CD4-positive, alpha-beta T cell treated with Interleukin-21 for 1 hour (primary cell): ENCODE results near the gene CRISPLD2.
"Not testable (repeated sequence)": the region's sequence is repeated elsewhere in the genome, so short reads cannot be mapped to it uniquely, and the experiment has no call there.

ENCODE experiments used
- DNase-seq: peaks from one replicate; pipeline ENCODE4 v3.0.0-alpha.2; 2020

The CRISPLD2 gene

DNA sequence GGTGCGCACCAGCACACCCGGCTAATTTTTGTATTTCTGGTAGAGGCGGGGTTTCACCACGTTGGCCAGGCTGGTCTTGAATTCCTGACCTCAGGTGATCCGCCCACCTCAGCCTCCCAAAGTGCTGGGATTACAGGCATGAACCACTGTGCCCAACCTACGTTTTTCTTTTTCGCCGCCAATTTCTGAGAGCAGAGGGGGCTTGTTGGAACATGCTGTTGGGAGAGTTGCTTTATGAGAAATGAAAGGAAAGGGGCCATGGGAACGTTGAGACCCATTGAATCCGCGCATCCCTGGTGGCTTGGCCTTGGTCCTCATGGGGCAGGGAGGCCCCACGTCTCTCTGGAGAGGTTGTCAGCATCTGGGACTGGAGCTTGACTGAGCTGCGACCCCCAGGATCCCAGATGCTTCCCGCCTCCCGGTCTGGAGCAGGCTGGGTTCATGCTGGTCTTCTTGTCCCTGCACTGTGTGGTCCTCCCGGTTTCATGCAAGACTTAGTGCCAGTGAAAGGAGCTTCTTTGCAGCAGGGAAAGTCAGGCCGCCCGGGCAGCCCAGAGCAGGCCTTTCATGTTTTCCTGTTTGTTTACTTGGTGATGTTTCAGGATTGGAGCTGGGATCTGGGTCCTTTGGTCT is 22.8 kb downstream of the CRISPLD2 start:
- no peak for DNase-seq

DNA sequence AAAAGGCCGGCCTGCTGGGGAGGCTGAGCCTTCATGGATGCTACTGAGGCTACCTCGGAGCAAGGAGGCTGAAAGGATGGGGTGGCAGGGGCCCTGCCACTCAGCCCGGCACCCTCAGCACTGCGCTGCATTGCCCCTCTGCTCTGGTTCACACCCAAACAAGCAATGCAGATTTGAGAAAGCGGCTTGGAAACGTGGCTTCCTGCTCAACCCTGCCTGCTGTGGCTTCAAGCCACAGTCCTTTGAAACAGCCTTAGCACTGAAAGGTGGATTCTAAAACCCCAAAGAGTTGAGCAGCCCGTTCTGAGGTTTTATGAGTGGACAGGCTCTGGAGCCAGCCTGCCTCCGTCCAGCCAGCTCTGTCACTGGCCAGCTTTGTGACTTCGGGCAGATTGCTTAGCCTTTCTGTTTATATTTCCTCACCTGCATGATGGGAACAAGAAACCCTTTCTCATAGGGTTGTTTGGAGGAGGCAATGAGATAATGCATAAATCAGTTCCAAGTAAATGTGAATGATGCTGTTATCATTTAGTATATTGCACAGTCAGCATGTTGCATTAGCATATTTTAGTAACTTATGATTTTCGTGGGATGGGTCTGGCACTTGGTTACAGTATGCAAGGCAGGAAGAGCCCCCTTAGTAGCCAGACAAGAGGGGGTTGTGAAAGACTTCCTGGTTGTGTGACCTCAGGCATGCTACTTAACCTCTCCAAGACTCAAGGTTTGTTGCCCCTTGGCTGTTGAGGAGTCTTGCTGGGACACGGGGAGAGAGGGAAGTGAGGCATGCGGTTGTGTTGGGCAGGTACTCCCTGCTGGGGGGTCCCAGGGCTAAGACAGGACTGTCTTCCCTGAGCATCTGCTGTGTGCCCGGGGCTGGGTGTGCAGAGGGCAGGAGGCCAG is 23.6 kb downstream of the CRISPLD2 start:
- DNase-seq: no peak

- DNase-seq: no peak
Measured at GRCh38 chr16:84844049-84844350, 24.2 kb downstream of the CRISPLD2 start.

DNA sequence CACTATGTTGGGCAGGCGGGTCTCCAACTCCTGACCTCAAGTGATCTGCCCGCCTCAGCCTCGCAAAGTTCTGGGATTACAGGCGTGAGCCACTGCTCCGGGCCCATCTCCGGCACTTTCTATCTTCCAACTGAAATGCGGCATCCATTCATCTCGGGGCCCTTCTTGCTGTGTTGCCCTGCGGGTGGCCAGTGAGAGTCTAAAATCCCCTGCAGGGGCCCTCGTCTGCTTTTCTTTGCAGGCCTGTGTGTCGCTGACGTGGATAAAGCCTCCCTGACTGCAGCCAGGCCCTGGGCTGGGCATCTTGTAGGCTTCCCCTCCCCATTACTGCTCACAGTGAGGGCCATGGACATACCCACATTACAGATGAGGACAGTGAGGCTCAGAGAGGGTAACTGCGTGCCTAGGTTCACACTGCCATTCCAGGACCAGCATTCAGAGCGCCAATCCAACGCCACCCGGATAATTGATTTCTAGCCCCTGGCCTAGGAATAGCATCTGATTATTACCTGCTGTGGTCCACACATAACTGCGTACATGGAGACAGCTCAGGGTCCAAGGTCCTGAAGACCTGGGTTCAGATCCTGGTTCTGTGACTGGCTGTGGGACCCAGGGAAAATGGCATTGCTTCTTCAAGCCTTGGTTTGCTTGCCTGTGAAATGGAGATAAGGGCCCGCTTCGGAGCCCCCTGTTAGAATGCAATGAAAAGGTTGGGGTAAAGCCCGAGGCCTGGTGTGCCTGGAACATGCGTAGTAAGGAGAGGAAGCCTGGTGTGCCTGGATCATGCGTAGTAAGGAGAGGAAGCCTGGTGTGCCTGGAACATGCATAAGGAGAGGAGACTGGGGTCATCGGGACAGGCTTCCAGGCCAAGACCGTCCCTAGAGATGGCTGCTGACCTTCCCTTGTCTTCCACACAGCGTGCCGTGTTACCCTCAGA is 25.0 kb downstream of the CRISPLD2 start:
- DNase-seq: no peak

- DNase-seq: no peak
Measured at GRCh38 chr16:84845496-84846002, 25.8 kb downstream of the CRISPLD2 start.

GRCh38 chr16:84847564-84848355 is 28.0 kb downstream of the CRISPLD2 start:
- no peak for DNase-seq

- no peak for DNase-seq
Measured at GRCh38 chr16:84848986-84849634, 29.3 kb downstream of the CRISPLD2 start.

GRCh38 chr16:84849751-84850150 is 30.0 kb downstream of the CRISPLD2 start:
- no peak for DNase-seq

DNA sequence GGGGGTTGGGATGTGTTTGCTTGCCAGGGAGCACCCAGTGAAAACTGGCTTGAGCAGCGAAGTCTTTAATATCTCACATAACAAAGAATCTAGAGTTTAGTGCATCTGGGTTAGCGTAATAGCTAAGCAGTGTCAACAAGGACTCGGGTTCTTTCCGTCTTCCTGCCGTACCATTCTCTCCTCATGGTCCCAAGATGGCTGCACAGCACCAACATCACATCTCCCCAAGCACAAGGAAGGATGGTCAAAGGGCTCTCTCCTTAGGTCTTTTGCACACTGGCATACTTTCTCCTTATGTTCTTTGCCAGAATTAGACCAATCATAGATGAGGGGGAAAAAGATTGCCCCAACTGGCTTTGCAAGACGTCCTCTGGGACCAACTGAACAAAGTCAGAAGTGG is 30.9 kb downstream of the CRISPLD2 start:
- no peak for DNase-seq

DNA sequence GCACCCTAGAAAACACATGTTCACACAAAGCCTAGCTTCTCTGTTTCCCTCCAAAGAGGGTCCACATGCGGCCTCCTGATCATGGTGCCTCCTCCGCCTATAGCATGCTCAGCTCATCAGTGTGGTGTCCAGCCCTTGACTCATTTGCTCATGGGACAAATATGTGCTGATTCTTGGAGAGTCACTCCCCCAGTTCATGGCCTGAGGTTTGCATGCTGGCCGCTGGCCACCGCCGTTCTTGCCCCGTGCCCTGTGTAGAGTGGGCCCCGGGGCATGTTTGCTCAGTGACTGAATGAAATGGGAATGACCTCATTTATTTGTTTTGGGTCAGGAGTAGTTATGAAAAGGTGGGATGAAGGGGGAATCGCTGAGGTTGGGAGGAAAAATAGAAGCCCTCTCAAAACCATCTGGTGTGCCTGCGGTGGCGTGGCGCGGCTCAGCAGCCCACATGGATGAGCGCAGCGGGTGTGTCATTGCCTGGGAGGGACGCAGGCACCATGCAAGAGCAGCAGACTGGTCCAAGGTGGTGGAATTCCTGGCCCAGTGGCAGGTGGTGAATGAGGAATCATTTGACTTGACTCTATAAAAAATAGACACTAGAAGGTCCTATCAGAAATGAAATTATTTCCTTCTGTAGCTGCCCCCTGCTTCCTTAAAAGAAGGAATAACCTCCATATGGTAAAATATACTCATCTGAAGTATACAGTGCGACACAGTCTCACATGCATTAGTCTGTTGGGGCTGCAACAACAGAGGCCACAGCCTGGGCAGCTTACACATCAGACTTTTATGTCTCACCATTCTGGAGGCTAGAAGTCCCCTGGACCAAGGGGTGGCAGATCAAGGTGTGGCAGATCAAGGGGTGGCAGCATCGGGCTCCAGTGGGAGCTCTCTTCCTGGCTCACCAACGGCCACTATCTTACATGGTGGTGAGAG is 31.7 kb downstream of the CRISPLD2 start:
- DNase-seq: no peak

DNA sequence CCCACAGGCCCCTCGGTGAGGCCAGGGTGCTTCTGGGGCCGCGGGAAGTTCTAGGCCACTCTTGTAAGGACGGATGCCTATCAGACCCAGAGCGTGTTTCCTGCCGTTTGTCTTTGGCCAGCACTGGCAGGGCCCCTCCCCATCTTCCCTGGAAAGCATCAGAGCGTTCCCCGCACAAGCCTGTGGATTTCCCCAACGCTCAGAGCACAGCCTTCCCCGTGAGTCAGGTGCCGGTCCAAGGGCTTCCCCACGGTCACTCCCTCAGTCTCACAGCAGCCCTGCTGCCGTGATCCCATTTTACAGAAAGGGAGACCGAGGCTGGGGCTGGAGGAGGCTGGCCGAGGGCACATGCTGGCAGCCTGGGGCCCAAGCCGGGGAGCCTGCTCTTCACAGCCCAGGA is 33.7 kb downstream of the CRISPLD2 start:
- no peak for DNase-seq

- DNase-seq: no peak
Measured at GRCh38 chr16:84854759-84855158, 35.0 kb downstream of the CRISPLD2 start.

- not testable (repeated sequence) for DNase-seq
Measured at GRCh38 chr16:84855435-84856202, 35.8 kb downstream of the CRISPLD2 start.

GRCh38 chr16:84856203-84856581 is 36.4 kb downstream of the CRISPLD2 start:
- not testable (repeated sequence) for DNase-seq

- not testable (repeated sequence) for DNase-seq
Measured at GRCh38 chr16:84856811-84857210, 37.0 kb downstream of the CRISPLD2 start.

DNA sequence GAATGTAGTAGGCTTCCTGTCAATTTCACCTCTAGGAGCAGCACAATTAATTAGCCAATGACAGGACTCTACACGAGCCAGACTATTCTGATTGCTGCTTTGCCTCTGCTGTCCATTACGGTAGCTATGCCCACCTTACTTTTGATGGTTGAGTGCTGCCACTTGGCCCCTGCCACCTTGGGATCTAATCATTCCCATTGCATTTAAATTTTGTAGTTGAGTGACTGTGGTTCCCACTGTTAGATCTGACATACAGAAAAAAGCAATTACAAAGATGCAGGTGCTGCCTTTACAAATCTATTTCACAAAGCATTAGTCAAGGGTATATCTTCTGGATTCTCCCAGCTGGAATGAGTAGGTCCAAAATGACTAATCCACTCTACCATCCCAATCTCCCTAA is 39.9 kb downstream of the CRISPLD2 start:
- no peak for DNase-seq

DNA sequence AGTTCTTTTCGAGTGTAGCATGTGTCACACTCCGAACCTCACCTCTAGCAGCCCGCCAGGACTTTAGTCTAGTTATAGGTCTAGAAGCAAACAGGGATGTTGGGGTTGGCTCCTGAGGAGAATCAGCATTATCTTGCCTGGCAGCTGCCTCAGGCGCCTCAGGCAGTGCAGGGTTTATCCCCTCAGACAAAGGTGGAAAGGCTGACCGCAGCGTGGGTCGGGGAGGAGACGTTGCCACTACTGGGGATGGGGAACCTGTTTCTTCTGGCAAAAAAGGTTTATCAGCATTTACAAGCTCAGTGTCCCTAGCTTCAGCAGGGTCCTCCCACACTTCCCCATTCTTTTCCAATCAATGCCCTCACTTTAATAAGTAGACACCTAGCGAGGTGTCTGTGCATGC is 40.6 kb downstream of the CRISPLD2 start:
- no peak for DNase-seq

GRCh38 chr16:84861671-84862070 is 41.9 kb downstream of the CRISPLD2 start:
- DNase-seq: no peak

DNA sequence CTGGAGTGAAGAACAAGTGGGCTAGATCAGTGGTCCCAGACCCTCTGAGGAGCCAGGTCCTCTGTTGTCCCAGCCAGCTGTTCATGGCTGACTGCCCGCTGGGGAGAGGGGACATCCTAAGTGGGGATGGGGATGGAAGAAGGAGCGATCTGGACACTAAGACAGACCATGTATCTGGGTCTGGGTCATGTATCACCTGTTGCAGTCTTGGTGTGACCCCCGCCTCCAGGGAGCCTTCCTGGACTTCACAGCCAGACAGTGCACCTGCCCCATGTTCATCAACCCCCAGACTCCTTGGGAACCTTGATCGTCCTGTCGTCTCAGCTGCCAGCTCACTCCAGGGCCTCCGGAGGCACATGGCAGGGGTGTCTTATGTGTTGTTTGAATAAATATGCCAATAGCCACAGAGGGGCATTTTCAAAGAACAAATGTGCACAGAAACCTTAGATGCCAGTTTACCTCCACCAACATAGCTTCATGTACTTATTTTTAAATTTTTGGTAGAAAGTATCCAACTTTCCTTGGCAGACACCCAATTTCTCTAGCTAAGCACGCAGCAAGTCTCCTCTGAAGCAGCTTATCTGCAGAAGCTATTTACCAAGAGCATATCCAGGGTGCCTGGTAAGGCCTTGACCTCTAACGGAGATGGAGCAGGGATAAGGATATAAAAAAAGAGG is 43.2 kb downstream of the CRISPLD2 start:
- DNase-seq: no peak
